H9 (cell line): Measurements from ENCODE around the gene KY. TPM values are rescaled to one million over a fixed set of nuclear protein-coding genes. Genes with fewer than 3 reads are reported as not detected.

Experiments
- DNase-seq: peaks from one replicate; pipeline ENCODE4 v3.0.0-alpha.2; 2017
- H2AFZ ChIP-seq: one replicate; pipeline ENCODE4 v1.6.1; 2013; ENCODE audit warnings: mild to moderate bottlenecking, low read length, control low read depth, moderate library complexity
- H2AK5ac ChIP-seq: 2 replicates; pipeline ENCODE4 v1.6.1; 2013; ENCODE audit warnings: low read length, control low read depth, mixed read lengths; ENCODE audit not compliant: insufficient read length
- H2BK120ac ChIP-seq: one replicate; pipeline ENCODE4 v1.6.1; 2013; ENCODE audit warnings: low read depth, mild to moderate bottlenecking, low read length, control low read depth, inconsistent platforms; ENCODE audit not compliant: poor library complexity, severe bottlenecking
- H2BK12ac ChIP-seq: 2 replicates; pipeline ENCODE4 v1.6.1; 2013; ENCODE audit warnings: low read length, control low read depth, mixed read lengths, low read depth; ENCODE audit not compliant: insufficient read length
- H2BK15ac ChIP-seq: 2 replicates; pipeline ENCODE4 v1.6.1; 2013; ENCODE audit warnings: low read depth, low read length, control low read depth
- H2BK20ac ChIP-seq: one replicate; pipeline ENCODE4 v1.6.1; 2013; ENCODE audit warnings: low read depth, mild to moderate bottlenecking, low read length, control low read depth, inconsistent platforms; ENCODE audit not compliant: poor library complexity, severe bottlenecking
- H2BK5ac ChIP-seq: 2 replicates; pipeline ENCODE4 v1.6.1; 2013; ENCODE audit warnings: low read length, control low read depth, mixed read lengths; ENCODE audit not compliant: insufficient read length
- H3K14ac ChIP-seq: 2 replicates; pipeline ENCODE4 v1.6.1; 2013; ENCODE audit warnings: low read length, control low read depth; ENCODE audit not compliant: insufficient read depth
- H3K18ac ChIP-seq: 2 replicates; pipeline ENCODE4 v1.6.1; 2013; ENCODE audit warnings: low read depth, mild to moderate bottlenecking, mixed read lengths, low read length, control low read depth; ENCODE audit not compliant: insufficient read length
- H3K23ac ChIP-seq: 2 replicates; pipeline ENCODE4 v1.6.1; 2013; ENCODE audit warnings: low read length, control low read depth, mixed read lengths, low read depth; ENCODE audit not compliant: insufficient read length
- H3K23me2 ChIP-seq: 2 replicates; pipeline ENCODE4 v1.6.1; 2013; ENCODE audit warnings: low read depth, mild to moderate bottlenecking, mixed read lengths, low read length, control low read depth; ENCODE audit not compliant: insufficient read length, poor library complexity, severe bottlenecking
- H3K27ac ChIP-seq: 2 replicates; pipeline ENCODE4 v1.5.1; 2013; ENCODE audit warnings: low read length, control low read depth, mixed read lengths, low read depth; ENCODE audit not compliant: insufficient read length
- H3K27me3 ChIP-seq: 2 replicates; pipeline ENCODE4 v1.6.1; 2013; ENCODE audit warnings: low read length, control low read depth, inconsistent platforms; ENCODE audit not compliant: insufficient read depth
- H3K4ac ChIP-seq: 2 replicates; pipeline ENCODE4 v1.6.1; 2013; ENCODE audit warnings: low read depth, mild to moderate bottlenecking, control low read depth, inconsistent platforms, low read length, moderate library complexity
- H3K4me1 ChIP-seq: 2 replicates; pipeline ENCODE4 v1.6.1; 2013; ENCODE audit warnings: low read length, control low read depth, inconsistent platforms; ENCODE audit not compliant: insufficient read depth
- H3K4me2 ChIP-seq: 2 replicates; pipeline ENCODE4 v1.6.1; 2013; ENCODE audit warnings: low read length, control low read depth, mixed read lengths; ENCODE audit not compliant: insufficient read length, insufficient read depth
- H3K56ac ChIP-seq: 2 replicates; pipeline ENCODE4 v1.6.1; 2013; ENCODE audit warnings: low read depth, mild to moderate bottlenecking, mixed read lengths, low read length, control low read depth; ENCODE audit not compliant: insufficient read length
- H3K79me1 ChIP-seq: 2 replicates; pipeline ENCODE4 v1.6.1; 2013; ENCODE audit warnings: low read depth, mild to moderate bottlenecking, moderate library complexity, low read length, control low read depth, inconsistent platforms; ENCODE audit not compliant: insufficient read depth, poor library complexity, severe bottlenecking
- H3K79me2 ChIP-seq: 2 replicates; pipeline ENCODE4 v1.6.1; 2013; ENCODE audit warnings: low read length, control low read depth, inconsistent platforms; ENCODE audit not compliant: insufficient read depth
- H3K9ac ChIP-seq: 2 replicates; pipeline ENCODE4 v1.6.1; 2013; ENCODE audit warnings: low read length, control low read depth, mixed read lengths; ENCODE audit not compliant: insufficient read length; ENCODE audit errors: extremely low read depth
- H3K9me3 ChIP-seq: one replicate; pipeline ENCODE4 v1.6.1; 2013; ENCODE audit warnings: low read depth, low read length, inconsistent platforms; ENCODE audit not compliant: control insufficient read depth
- H3T11ph ChIP-seq: one replicate; pipeline ENCODE4 v1.6.1; 2013; ENCODE audit warnings: mild to moderate bottlenecking, low read length, control low read depth, inconsistent platforms
- H4K20me1 ChIP-seq: one replicate; pipeline ENCODE4 v1.6.1; 2013; ENCODE audit not compliant: control insufficient read depth, insufficient read length, insufficient read depth
- H4K5ac ChIP-seq: 2 replicates; pipeline ENCODE4 v1.6.1; 2013; ENCODE audit warnings: low read depth, mild to moderate bottlenecking, mixed read lengths, low read length, control low read depth; ENCODE audit not compliant: insufficient read length
- H4K8ac ChIP-seq: replicated peaks from 2 replicates; pipeline ENCODE4 v1.6.1; 2013; ENCODE audit warnings: low read length, control low read depth, mixed read lengths, low read depth; ENCODE audit not compliant: insufficient read length
- H4K91ac ChIP-seq: 2 replicates; pipeline ENCODE4 v1.6.1; 2013; ENCODE audit warnings: low read depth, mild to moderate bottlenecking, moderate library complexity, mixed read lengths, low read length, control low read depth; ENCODE audit not compliant: insufficient read length
- H3K27ac Mint-ChIP-seq, 3 experiments: 2 replicates in 2 of 3; 3 replicates in 1 of 3; pipeline ENCODE4 v1.8.0; 2020 to 2021; ENCODE audit warnings: mixed read lengths in 3 of 3, mild to moderate bottlenecking in 1 of 3, moderate library complexity in 1 of 3
- H3K27me3 Mint-ChIP-seq: 2 replicates; pipeline ENCODE4 v1.8.0; 2021; ENCODE audit warnings: low read depth, mild to moderate bottlenecking, moderate library complexity, mixed read lengths
- H3K36me3 Mint-ChIP-seq, 3 experiments: 2 replicates in 2 of 3; 3 replicates in 1 of 3; pipeline ENCODE4 v1.8.0; 2020 to 2021; ENCODE audit warnings: low read depth in 3 of 3, mixed read lengths in 3 of 3; ENCODE audit not compliant: insufficient read depth in 1 of 3
- H3K4me1 Mint-ChIP-seq, 2 experiments: 2 replicates each; pipeline ENCODE4 v1.8.0; 2020; ENCODE audit warnings: mixed read lengths in 2 of 2
- H3K4me3 Mint-ChIP-seq, 2 experiments: 2 replicates in 1 of 2; 3 replicates in 1 of 2; pipeline ENCODE4 v1.8.0; 2020 to 2021; ENCODE audit warnings: mild to moderate bottlenecking in 2 of 2, mixed read lengths in 2 of 2, moderate library complexity in 1 of 2
- H3K9me3 Mint-ChIP-seq, 2 experiments: 2 replicates in 1 of 2; 3 replicates in 1 of 2; pipeline ENCODE4 v1.8.0; 2020; ENCODE audit warnings: mild to moderate bottlenecking in 2 of 2, mixed read lengths in 2 of 2, moderate library complexity in 1 of 2
- CTCF ChIP-seq: fragments of 200-600 bp; sonication (generic); conservative IDR thresholded peaks from 3 replicates; pipeline ENCODE4 v1.8.0; 2021; ENCODE audit warnings: antibody characterized with exemption, mild to moderate bottlenecking
- whole genome bisulfite sequencing: extraction: QIAGEN DNeasy Blood & Tissue Kit; methylation state at CpG from one replicate; pipeline ENCODE4 v1.1.7; 2013; ENCODE audit warnings: missing lambda C conversion rate, low lambda C conversion rate, mixed read lengths; ENCODE audit not compliant: insufficient read length; ENCODE audit errors: extremely low coverage; 5-methylcytosine and 5-hydroxymethylcytosine counted together
- total RNA-seq: library from RNA; stranded (reverse); gene quantifications from 2 replicates; pipeline ENCODE4 v1.2.1, GENCODE V29; 2021

Gene KY
- total RNA-seq, 1 experiment from 2014 or later, result not detected

GRCh38 chr3:134643150-134643675 is 7.6 kb downstream of the KY start:
- Histone ChIP-seq H2BK12ac (no peak overlapping the region), H3K9ac (no peak overlapping the region), H3K14ac (no peak overlapping the region), H3K56ac (no peak overlapping the region), H4K5ac (no peak overlapping the region), H4K91ac (no peak overlapping the region), H4K20me1 (no peaks in the 10 kb centered on the region), H2BK15ac (no peak overlapping the region), H3K23ac (no peak overlapping the region), H2BK20ac (no peak overlapping the region), H3K79me2 (no peaks in the 10 kb centered on the region), H3K23me2 (no peaks in the 10 kb centered on the region), H3K27ac (no peak overlapping the region), H3K4ac (no peak overlapping the region), H3K18ac (no peak overlapping the region), H2BK120ac (no peak overlapping the region), H3K4me2 (no peak overlapping the region), H3K79me1 (no peaks in the 10 kb centered on the region), H2BK5ac (no peak overlapping the region), H2AFZ (no peak overlapping the region), H3T11ph (no peak overlapping the region), H3K27me3 (peaks cover 17% of the 10 kb centered on the region; the same call in 1 of the 2 replicates), H3K4me1 (peaks cover 1% of the 10 kb centered on the region; the same call in 1 of the 2 replicates), H4K8ac (no peak overlapping the region), H2AK5ac (no peak overlapping the region), H3K9me3 (no peaks in the 10 kb centered on the region)
- WGBS, result no CpG with 5 or more reads among the region's 8 CpGs
- TF ChIP-seq CTCF, result no peak
- H3K4me1 Mint-ChIP-seq, result peaks cover 11 to 18% of the 10 kb centered on the region in 2 experiments
- no peaks in the 10 kb centered on the region for H3K36me3 Mint-ChIP-seq
- no peak overlapping the region for H3K4me3 Mint-ChIP-seq
- no peaks in the 10 kb centered on the region for H3K9me3 Mint-ChIP-seq
- H3K27me3 Mint-ChIP-seq, result peaks cover 82% of the 10 kb centered on the region
- peak; percentile 25 for DNase-seq
- no peak overlapping the region for H3K27ac Mint-ChIP-seq
